D721Med (cell line): ENCODE data around the gene CIROP.

Experiments
- DNase-seq: peaks from one replicate; pipeline ENCODE4 v3.0.0; 2011; ENCODE audit warnings: low spot score; ENCODE audit not compliant: insufficient read length
- FAIRE-seq: peaks from 2 replicates; lab custom pipeline; 2011; peaks lifted over from hg19 to GRCh38; lab: Jason Lieb, UNC
- CTCF ChIP-seq: IDR thresholded peaks from 2 replicates; pipeline ENCODE4 v1.5.1; 2012; ENCODE audit warnings: mild to moderate bottlenecking, control low read depth; ENCODE audit not compliant: insufficient read depth; ENCODE audit errors: missing control alignments

The CIROP gene

DNA sequence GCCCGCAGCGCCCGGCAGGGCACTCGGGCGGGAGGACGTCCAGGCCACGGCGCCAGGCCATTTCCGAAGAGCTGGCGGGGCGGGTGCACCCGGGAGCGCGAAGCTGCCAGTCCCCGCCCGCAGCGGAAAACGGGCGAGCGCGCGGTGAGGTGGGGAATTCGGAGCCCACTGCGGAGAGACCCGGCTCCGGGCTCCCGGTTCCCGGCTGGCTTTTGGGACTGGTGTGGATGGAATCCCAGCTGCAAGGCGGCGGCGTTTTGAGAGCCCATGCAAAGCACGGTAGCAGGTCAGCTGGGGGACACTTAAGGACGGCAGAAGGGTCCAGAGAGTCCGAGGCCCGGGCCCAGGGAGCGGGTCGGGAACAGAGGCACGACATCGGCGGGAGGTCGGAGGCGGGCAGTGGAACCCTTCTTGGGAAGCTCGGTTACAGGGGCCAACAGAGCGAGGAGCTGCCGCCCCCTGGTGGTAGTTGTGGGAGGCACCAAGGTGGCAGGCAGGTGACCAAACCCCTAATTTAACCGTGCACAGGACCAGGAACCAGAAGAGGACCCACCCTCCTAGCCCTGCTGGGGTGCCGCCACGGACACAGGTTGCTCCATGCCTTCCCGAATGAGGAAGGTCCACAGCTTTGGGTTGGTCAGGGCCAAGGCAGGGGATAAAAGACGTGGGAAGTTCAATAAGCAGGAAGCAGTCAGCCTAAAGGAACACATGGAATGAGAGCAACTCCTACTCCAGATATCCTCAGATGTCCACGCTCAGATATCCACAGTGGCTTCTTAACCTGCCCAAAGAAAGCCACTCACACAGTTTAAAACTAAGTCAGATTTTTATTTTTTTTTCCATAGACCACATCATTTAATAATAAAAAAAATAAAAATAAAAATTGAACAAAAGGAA, 46.8 kb downstream of the CIROP start:
- FAIRE-seq (no peak), DNase-seq (peak; percentile 88)
- TF ChIP-seq CTCF = peak; percentile 92

- DNase-seq (peak; percentile 70), FAIRE-seq (no peak)
- TF ChIP-seq CTCF = no peak
Measured at GRCh38 chr14:23056956-23057756, 47.6 kb downstream of the CIROP start, which contains the start of gene CDH24. Gene CDH24, minus strand, starts transcription at chr14:23057520. Its CDS starts 1,787 bp downstream, at chr14:23055733.

DNA sequence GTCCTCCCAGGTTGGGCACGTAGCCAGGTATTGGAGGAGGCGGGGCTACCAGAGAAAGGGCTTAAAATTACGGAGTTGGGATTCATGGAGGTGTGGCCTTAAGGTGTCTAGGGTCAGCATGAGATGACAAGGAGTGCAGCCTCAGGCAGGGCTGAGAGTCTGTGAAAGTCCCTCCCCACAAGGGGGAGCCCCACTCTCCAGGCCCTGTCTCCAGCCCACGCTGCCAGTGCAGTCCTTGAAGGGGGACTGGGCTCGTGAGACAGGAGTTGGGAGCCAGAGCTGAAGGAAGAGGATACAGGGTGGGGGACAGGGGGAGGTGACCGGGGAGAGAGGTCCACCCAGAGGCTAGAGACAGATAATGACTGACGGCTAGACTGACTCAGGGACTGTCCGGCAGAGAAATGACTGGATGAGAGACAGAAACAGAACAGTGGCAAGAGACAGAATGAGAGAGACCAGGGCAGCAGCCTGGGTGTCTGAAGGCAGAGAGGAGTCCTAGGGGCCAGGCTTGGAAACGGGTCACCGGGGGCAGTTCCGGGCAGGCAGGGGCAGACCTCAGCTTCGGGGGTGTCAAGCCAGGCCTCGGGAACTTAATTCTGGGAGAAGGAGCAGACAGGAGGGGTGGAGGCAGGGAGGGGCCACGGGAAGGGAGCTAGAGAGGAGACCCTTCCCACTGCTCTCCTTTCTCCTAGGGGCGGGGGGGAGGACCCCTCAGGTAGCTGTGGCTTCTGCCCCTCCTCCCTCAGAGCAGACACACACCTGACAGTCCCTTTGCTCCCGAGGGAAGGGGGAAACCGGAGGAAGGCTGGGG, 48.4 kb downstream of the CIROP start:
- TF ChIP-seq CTCF = peak; percentile 87
- FAIRE-seq (no peak), DNase-seq (peak; percentile 85)

- TF ChIP-seq CTCF = no peak
- DNase-seq (no peak), FAIRE-seq (no peak)
Measured at GRCh38 chr14:23055621-23056144, 49.1 kb downstream of the CIROP start.

DNA sequence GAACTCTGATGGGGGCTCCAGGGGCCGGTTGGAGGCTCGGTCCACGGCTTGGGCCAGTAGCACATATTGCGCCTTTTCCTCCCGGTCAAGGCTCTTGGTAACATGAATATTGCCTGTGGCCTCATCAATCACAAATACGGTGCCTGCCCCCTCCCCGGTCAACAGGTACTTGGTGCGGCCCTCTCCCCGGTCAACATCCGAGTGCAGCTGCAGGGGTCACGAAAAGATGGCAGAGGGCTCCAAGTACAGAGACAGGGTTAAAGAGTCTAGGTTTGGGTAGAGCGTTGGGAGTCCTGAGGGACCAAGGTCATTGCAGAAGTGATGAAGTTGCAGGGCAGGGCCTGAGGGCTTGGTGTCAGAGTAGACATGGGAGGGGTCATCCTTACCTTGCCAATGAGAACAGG, 49.6 kb downstream of the CIROP start:
- TF ChIP-seq CTCF = no peak
- FAIRE-seq = no peak
- DNase-seq = no peak

GRCh38 chr14:23054000-23054811, 50.6 kb downstream of the CIROP start:
- TF ChIP-seq CTCF = peak; percentile 34
- FAIRE-seq = no peak
- DNase-seq = no peak
